K562 (cell line): ENCODE results near the gene NEU1. TPM values are rescaled to one million over a fixed set of nuclear protein-coding genes. Genes with fewer than 3 reads are reported as not detected.

Experiments used
- polyA plus RNA-seq, 8 experiments: library from polyadenylated mRNA; depleted of rRNA in 4 of 8; stranded (reverse) in 5 of 8; unstranded in 3 of 8; fragments of >200 nt; fragmentation: Nextera tagmentation in 2 of 8; fragmentation: Illumina TruSeq in 1 of 8; extraction: Ambion mirVana in 2 of 8; extraction: Trizol in 1 of 8; gene quantifications; 2 replicates each; pipeline versions ENCODE4 v1.2.1 to v1.2.3, GENCODE V29; 2011 to 2014; ENCODE audit warnings: inconsistent platforms in 1 of 8, missing spikeins in 1 of 8
- total RNA-seq, 7 experiments: library from RNA; depleted of rRNA in 6 of 7; stranded (reverse); fragments of >200 nt in 6 of 7; fragmentation: Illumina TruSeq in 2 of 7; extraction: Trizol in 2 of 7; gene quantifications; 2 replicates each; pipeline versions ENCODE4 v1.2.1 to v1.2.3, GENCODE V29; 2011 to 2021; ENCODE audit warnings: low replicate concordance in 1 of 7
- TF ChIP-seq, protein P1 (sequence below), 2 experiments: fragments of 450-650 bp; IDR thresholded peaks; 2 replicates each; pipeline ENCODE4 v1.6.1; 2016; ENCODE audit warnings: mild to moderate bottlenecking in 2 of 2, borderline replicate concordance in 1 of 2, low read depth in 1 of 2, moderate library complexity in 1 of 2

Gene NEU1
- total and polyA plus RNA-seq, 9 of the 15 experiments (the other 6 are each of a cell fraction or from before 2014, with no cell fraction given): 14.8 to 67.8 (median 51.0) TPM

GRCh38 chr6:31830886-31831335 is 31.7 kb downstream of the NEU1 start (continued):
- TF ChIP-seq, protein P1, sequence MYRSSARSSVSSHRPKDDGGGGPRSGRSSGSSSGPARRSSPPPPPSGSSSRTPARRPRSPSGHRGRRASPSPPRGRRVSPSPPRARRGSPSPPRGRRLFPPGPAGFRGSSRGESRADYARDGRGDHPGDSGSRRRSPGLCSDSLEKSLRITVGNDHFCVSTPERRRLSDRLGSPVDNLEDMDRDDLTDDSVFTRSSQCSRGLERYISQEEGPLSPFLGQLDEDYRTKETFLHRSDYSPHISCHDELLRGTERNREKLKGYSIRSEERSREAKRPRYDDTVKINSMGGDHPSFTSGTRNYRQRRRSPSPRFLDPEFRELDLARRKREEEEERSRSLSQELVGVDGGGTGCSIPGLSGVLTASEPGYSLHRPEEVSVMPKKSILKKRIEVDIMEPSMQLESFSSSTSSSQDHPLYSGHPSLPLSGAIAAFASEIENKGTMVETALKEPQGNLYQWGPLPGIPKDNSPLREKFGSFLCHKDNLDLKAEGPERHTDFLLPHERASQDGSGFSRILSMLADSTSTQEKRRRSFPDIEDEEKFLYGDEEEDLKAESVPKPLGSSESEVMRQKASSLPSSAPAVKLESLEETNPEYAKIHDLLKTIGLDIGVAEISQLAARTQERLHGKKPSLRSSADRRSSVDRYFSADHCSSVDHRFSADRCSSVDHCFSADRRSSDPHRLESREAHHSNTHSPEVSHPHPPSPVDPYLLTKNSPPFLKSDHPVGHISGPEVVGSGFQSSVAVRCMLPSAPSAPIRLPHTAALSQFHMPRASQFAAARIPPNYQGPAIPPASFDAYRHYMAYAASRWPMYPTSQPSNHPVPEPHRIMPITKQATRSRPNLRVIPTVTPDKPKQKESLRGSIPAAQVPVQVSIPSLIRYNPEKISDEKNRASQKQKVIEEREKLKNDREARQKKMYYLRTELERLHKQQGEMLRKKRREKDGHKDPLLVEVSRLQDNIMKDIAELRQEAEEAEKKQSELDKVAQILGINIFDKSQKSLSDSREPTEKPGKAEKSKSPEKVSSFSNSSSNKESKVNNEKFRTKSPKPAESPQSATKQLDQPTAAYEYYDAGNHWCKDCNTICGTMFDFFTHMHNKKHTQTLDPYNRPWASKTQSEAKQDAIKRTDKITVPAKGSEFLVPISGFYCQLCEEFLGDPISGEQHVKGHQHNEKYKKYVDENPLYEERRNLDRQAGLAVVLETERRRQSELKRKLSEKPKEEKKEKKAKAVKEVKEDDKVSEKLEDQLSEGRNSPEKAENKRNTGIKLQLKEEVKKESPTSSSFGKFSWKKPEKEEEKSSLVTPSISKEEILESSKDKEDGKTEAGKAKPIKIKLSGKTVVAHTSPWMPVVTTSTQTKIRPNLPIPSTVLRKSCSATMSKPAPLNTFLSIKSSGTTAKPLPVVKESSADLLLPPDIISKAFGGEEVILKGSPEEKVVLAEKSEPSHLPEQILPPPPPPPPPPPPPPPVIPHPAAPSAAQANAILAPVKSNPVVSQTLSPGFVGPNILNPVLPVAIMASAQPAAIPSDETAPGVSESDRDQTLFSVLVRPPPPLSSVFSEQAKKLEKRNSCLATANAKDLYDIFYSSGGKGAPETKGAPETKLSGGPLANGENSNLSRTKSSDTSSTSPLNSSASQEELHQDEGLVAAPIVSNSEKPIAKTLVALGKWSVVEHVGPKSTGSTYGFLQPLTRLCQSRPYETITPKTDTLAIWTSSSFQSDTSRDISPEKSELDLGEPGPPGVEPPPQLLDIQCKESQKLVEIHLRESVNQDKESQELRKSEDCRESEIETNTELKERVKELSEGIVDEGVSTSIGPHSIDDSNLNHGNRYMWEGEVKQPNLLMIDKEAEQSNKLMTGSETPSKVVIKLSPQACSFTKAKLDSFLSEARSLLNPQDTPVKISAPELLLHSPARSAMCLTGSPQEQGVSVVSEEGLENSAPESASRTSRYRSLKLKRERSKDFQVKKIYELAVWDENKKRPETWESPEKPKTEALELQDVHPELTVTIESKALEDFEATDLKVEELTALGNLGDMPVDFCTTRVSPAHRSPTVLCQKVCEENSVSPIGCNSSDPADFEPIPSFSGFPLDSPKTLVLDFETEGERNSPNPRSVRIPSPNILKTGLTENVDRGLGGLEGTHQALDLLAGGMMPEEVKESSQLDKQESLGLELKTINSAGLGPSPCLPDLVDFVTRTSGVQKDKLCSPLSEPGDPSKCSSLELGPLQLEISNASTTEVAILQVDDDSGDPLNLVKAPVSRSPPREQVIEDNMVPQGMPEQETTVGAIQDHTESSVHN (IDR thresholded peaks at IDR 0.05; ENCODE audit: borderline replicate concordance in 1 of 2, low read depth in 1 of 2): peak in 1 of 2 experiments; percentile 62; a peak in 2 of 4 replicates
